Right lung (tissue), 10 donors: ENCODE data around the gene DGAT2L6. TPM values are rescaled to one million over a fixed set of nuclear protein-coding genes. Genes with fewer than 3 reads are reported as not detected.
A peak's percentile ranks its signal among the peaks of the same experiment; 100 is the strongest.

Experiments
- DNase-seq, 2 donors: peaks; one replicate each; pipeline ENCODE4 v3.0.0-alpha.2; 2013
- long read RNA-seq, 8 donors: transcript quantifications; one replicate each; lab custom pipeline, GENCODE V29; 2026
- polyA plus RNA-seq, 5 donors: library from polyadenylated mRNA; unstranded; fragments of 120-200 nt; gene quantifications; one replicate each; pipeline versions ENCODE4 v1.2.1 to v1.2.3, GENCODE V29; 2013; ENCODE audit warnings: inconsistent platforms in 1 of 5, low replicate concordance in 1 of 5; ENCODE audit not compliant: insufficient read length in 5 of 5, insufficient read depth in 1 of 5

Gene DGAT2L6, protein sequence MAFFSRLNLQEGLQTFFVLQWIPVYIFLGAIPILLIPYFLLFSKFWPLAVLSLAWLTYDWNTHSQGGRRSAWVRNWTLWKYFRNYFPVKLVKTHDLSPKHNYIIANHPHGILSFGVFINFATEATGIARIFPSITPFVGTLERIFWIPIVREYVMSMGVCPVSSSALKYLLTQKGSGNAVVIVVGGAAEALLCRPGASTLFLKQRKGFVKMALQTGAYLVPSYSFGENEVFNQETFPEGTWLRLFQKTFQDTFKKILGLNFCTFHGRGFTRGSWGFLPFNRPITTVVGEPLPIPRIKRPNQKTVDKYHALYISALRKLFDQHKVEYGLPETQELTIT
- polyA plus RNA-seq = under 1 TPM in 1 of 5 donors, not detected in 4; 0.09 TPM
- long read RNA-seq, donor 1 = 0 reads
- long read RNA-seq, donor 2 = 0 reads
- long read RNA-seq, donor 3 = 0 reads
- long read RNA-seq, donor 4 = 0 reads
- long read RNA-seq, donor 5 = 0 reads
- long read RNA-seq, donor 6 = 0 reads
- long read RNA-seq, donor 7 = 0 reads
- long read RNA-seq, donor 8 = 0 reads

DNA sequence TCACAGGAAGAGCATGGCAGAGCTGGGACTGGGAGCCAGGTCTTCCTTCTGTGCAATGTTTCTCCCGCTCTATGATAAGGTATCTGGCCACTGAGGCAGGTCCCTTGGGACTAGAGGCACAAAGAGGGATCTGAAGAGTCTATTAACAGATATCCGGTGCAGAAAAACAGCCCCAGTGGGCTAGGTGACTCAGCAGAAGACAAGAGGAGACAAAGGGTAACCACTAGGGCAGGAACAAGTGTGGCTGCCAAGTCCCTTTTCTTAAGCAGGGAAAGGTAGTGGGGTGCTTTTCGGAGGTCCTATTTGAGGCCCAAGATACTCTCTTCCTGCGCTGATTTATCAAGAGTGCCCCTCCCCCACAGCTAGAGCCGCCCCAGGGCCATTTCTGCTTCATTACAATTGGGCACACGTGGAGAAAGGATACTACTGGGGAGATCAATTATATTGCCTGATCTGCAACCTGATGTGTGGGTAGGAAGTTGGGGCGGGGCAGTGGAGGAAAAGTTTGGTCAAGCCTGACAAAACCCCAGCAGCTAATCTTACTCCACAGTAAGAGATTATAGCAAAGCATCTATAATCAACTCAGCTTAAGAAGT lies at the start of gene DGAT2L6:
DGAT2L6 (plus strand) TSS at position 546 of the 596 bp plus-strand sequence. CDS start 100 bp downstream, outside the sequence.
- DNase-seq = no peak

- DNase-seq = no peak
Observed at GRCh38 chrX:70128071-70128470, 49.2 kb upstream of the DGAT2L6 start.

- no peak for DNase-seq
Observed at GRCh38 chrX:70129816-70130215, 47.5 kb upstream of the DGAT2L6 start.

- no peak for DNase-seq
Observed at GRCh38 chrX:70132224-70132623, 45.1 kb upstream of the DGAT2L6 start.

GRCh38 chrX:70132877-70133302 lies 44.4 kb upstream of the DGAT2L6 start:
- no peak for DNase-seq

GRCh38 chrX:70133303-70134115 lies 43.8 kb upstream of the DGAT2L6 start, which contains the start of gene IGBP1:
IGBP1 (plus strand) TSS chrX:70133447; CDS start chrX:70133948, 501 bp downstream.
- DNase-seq = peak; percentile 76 to 82

GRCh38 chrX:70134116-70134477 lies 43.2 kb upstream of the DGAT2L6 start:
- no peak for DNase-seq

DNA sequence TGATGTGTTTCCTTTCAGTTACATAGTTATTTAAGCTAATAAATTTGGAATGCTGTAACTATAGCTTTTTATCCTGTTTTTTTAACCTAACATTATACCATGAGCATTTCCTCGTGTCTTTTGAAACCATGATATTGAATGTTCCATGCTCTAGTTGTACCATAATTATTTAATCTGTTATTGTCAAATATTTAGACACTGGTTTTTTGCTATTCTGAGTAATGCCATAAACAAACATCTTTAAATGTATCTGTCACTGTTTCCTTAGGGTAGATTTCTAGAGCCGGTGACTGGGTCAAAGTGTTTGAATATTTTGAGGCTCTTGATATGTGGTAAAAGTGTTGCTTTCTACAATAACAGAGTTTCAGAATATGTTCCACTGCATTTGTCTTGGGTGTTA lies 38.7 kb upstream of the DGAT2L6 start:
- DNase-seq = no peak

- no peak for DNase-seq
Observed at GRCh38 chrX:70139736-70140135, 37.5 kb upstream of the DGAT2L6 start.

DNA sequence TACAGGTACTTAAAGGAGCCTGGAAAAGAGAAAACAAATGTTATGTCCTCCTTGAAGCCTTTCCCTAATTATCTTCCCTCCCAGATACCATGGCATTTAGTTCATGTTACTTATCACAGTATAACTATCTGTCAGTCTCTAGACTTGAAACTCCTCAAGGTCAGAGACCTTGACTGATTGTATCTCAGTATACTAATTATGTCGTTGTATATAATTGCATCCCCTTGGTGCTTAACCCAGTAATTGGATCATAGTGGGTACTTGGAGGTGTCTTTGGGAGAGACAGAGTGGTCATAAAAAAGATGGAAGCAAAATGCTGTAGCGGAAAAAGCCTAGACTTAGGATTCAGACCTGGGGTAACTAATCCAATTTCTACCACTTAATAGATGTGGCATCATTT lies 35.9 kb upstream of the DGAT2L6 start:
- no peak for DNase-seq

DNA sequence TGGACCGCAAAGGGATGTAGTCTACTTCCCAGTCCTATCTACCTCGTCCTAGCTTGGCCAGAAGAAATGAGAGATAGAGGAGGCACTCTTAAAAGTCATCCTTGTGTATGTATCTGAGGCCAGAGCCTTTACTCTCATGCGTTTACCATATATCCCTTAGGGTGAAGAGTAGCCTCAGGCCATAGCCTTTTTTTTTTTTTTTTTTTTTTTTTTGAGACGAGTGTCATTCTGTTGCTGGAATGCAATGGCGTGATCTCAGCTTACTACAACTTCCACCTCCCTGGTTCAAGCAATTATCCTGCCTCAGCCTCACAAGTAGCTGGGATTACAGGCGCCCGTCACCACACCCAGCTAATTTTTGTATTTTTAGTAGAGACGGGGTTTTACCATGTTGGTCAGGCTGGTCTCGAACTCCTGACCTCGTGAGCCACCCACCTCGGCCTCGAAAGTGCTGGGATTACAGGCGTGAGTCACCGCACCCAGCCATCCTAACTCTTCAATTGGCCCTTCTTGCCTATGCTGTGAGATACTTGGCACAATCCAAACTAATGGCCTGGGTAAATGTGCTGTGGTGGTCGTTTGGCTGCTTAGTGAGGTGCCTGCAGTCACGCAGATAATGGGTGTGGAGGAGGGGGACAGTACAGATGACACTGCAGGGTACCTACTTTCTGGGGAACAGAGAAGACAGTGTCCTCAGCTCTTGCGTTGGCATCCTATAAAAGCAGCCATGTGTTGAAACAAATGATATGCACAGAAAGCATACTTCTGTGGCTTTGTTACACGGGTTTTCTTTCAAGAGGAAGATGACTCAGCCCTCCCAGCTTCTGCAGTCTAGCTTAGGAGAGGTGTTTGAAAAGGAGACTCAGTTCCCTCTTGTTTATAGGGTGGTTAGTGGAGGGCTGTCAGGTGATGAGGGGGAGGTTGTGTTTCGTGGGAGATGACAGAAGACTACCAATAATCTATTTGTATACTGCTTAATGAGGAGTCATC lies 10.4 kb upstream of the DGAT2L6 start:
- no peak for DNase-seq

DNA sequence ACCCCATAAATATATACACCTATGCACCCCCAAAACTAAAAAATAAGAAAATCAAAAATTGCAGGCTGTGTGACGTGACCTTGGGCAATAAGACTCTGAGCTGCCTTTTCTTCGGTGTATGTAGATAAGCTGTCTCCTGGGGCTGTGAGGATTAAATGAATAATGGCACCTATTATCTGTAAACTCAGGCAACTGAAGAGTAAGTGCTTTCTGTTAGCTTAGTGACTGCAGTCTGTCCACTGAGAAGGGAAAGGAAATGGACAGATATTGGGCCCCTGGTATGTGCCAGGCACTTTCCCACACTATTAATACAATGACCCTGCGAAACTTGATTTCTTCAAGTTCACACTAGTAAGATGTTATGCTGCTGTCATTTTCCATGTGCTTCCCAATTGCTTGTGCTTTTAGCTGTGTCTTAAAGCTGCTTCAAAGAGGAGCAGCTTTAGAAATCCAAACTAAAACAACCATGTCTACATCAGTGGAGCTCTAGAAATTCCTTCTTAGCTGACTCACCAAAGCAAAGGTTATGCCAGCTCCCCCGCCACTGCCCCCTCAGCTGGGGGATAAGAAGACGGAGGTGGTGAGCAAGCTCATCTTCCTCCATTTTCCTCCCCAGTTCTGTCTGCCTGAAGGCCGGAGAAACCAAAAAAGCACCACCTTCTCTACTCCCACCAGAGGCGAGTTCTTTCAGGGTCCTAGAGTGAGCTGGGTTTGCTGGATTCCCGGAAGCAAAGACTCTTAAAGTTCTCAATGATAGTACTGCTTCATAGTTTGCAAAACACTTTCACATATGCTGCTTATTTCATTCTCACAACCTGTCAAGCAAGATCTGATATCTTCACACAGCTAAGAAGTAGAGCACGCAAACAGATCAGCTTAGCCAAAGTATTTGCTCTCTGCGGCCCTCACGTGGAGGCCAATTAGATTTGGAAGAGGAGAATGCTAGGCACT lies 8.8 kb upstream of the DGAT2L6 start:
- DNase-seq = peak; percentile 2 to 19

DNA sequence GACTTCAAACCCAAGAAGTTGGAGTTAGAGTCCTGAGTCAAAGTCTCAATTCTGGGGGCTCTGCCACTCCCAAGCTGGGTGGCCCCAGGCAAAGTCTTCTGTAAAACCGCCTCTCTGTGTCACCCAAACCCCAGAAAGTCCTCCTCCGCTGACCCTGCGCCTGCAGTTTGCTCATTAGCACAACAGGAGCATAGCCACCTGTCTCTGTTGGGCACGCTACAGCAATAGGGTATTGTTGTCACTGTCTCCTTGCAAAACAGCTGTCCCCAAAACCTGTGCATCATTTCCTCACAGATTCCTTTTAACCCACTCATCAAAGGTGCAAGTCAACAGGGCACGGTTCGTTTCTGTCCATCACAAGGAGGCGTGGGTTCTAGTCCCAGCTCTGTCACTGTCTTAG lies 8.0 kb upstream of the DGAT2L6 start:
- DNase-seq = no peak

GRCh38 chrX:70171624-70172023 lies 5.7 kb upstream of the DGAT2L6 start:
- DNase-seq = no peak

GRCh38 chrX:70172221-70172620 lies 5.1 kb upstream of the DGAT2L6 start:
- no peak for DNase-seq

- DNase-seq = no peak
Observed at GRCh38 chrX:70172964-70173363, 4.3 kb upstream of the DGAT2L6 start.

GRCh38 chrX:70174754-70175153 lies 2.5 kb upstream of the DGAT2L6 start:
- no peak for DNase-seq

DNA sequence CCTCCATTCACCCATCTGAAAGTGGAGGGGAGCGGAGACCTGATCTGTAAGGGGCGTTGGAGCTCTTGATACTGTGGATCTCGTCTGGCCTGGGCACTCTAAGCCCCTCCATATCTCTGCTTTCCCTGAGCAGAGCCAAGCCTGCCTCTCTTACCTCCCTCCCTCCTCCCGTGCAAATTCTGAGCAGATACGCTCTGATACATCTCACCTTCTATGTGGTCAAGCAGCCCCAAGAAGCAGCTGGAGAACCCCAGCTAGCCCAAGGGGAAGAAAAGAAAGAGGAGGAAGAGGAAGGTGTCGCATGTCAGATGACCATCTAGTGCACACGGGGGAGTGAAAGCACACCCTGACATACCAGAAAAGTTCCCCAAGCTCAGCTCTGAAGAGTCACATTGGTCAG lies 1.9 kb upstream of the DGAT2L6 start:
- DNase-seq = no peak

GRCh38 chrX:70183091-70183490 lies 5.8 kb downstream of the DGAT2L6 start:
- DNase-seq = no peak

- DNase-seq = no peak
Observed at GRCh38 chrX:70190225-70190624, 12.9 kb downstream of the DGAT2L6 start.
